HCT116 (cell line): Measurements from ENCODE around the gene PIK3R1. TPM values are rescaled to one million over a fixed set of nuclear protein-coding genes. Genes with fewer than 3 reads are reported as not detected.
A peak's percentile ranks its signal among the peaks of the same experiment; 100 is the strongest.

Source experiments
- ATAC-seq: fragments of 200-7000 bp; cut with Tn5 transposase; 2 replicates; pipeline ENCODE4 v1.9.1; 2020; ENCODE audit warnings: mild to moderate bottlenecking, moderate library complexity
- BruUV-seq: library from RNA; stranded (reverse); fragments of 400-500 nt; replicated peaks from 2 replicates; lab custom pipeline; 2021; lab: Mats Ljungman, UMichigan
- CTCF ChIA-PET: fragments of 300-600 bp; sonication (Branson Sonifier 250); formaldehyde crosslinking; loops from one replicate; lab custom pipeline; 2021; ENCODE audit warnings: antibody characterized with exemption; lab: Charles Lee
- POLR2A ChIA-PET: fragments of 300-600, 350-600 bp; sonication (Branson Sonifier 250); formaldehyde crosslinking; loops from one replicate; lab custom pipeline; 2021; ENCODE audit warnings: antibody characterized with exemption; lab: Charles Lee
- RAD21 ChIA-PET, 2 experiments: fragments of 300-600 bp; sonication (Branson Sonifier 250); formaldehyde crosslinking; loops; one replicate each; lab custom pipeline; 2023; ENCODE audit warnings: low total read pairs in 2 of 2; ENCODE audit not compliant: uncharacterized antibody in 2 of 2, unreplicated experiment in 2 of 2, low non-redundant PET in 1 of 2; lab: Charles Lee
- DNase-seq: peaks from one replicate; pipeline ENCODE4 v3.0.0-alpha.2; 2010; ENCODE audit warnings: low read depth, low spot score
- H2AFZ ChIP-seq: fragments of 200-600 bp; shearing (Covaris generic), sonication (generic); 2 replicates; pipeline ENCODE4 v1.6.1; 2017; ENCODE audit warnings: low read depth, mixed run types, mixed read lengths, antibody characterized with exemption, low read length; ENCODE audit not compliant: poor library complexity, severe bottlenecking
- H3K27ac ChIP-seq: 2 replicates; pipeline ENCODE4 v1.5.1; 2012; ENCODE audit warnings: low read depth, low read length
- H3K27me3 ChIP-seq: fragments of 200-600 bp; sonication (generic); 2 replicates; pipeline ENCODE4 v1.6.1; 2016; ENCODE audit warnings: mixed run types, low read length, mixed read lengths; ENCODE audit not compliant: insufficient read depth
- H3K36me3 ChIP-seq, 2 experiments: fragments of 200-500 bp in 1 of 2; fragments of 200-600 bp in 1 of 2; sonication (Bioruptor generic) in 1 of 2; sonication (generic) in 1 of 2; 2 replicates each; pipeline versions ENCODE4 v1.5.1 to v1.6.1; 2014 to 2016; ENCODE audit warnings: low read length in 2 of 2, inconsistent platforms in 1 of 2, mixed read lengths in 1 of 2, mixed run types in 1 of 2; ENCODE audit not compliant: insufficient read depth in 2 of 2, control insufficient read depth in 1 of 2
- H3K4me1 ChIP-seq, 2 experiments: fragments of 200-600 bp in 1 of 2; sonication (generic) in 1 of 2; 2 replicates each; pipeline versions ENCODE4 v1.5.1 to v1.6.1; 2012 to 2017; ENCODE audit warnings: low read length in 2 of 2, inconsistent platforms in 1 of 2, mild to moderate bottlenecking in 1 of 2, mixed read lengths in 1 of 2, mixed run types in 1 of 2, moderate library complexity in 1 of 2; ENCODE audit not compliant: insufficient read depth in 2 of 2, control insufficient read depth in 1 of 2
- H3K4me2 ChIP-seq: fragments of 200-600 bp; sonication (generic); 2 replicates; pipeline ENCODE4 v1.6.1; 2017; ENCODE audit warnings: mixed run types, low read length, mixed read lengths
- H3K4me3 ChIP-seq, 2 experiments: fragments of 200-600 bp in 1 of 2; sonication (generic) in 1 of 2; replicated peaks in 1 of 2; 2 replicates each; pipeline ENCODE4 v1.5.1; 2011 to 2016; ENCODE audit warnings: low read length in 2 of 2, control low read depth in 1 of 2, low read depth in 1 of 2, mild to moderate bottlenecking in 1 of 2, mixed read lengths in 1 of 2, mixed run types in 1 of 2
- H3K79me2 ChIP-seq: fragments of 200-600 bp; sonication (generic); 2 replicates; pipeline ENCODE4 v1.6.1; 2017; ENCODE audit warnings: mild to moderate bottlenecking, mixed run types, low read length, moderate library complexity, mixed read lengths; ENCODE audit not compliant: insufficient read depth
- H3K9ac ChIP-seq: fragments of 200-600 bp; sonication (generic); 2 replicates; pipeline ENCODE4 v1.6.1; 2016; ENCODE audit warnings: low read length, mixed read lengths
- H3K9me2 ChIP-seq: fragments of 200-600 bp; sonication (generic), shearing (Covaris generic); 2 replicates; pipeline ENCODE4 v1.6.1; 2017; ENCODE audit warnings: mixed run types, mild to moderate bottlenecking, moderate library complexity; ENCODE audit not compliant: insufficient read depth
- H3K9me3 ChIP-seq, 2 experiments: fragments of 200-500 bp in 1 of 2; fragments of 200-600 bp in 1 of 2; sonication (Bioruptor generic) in 1 of 2; sonication (generic) in 1 of 2; 2 replicates each; pipeline ENCODE4 v1.6.1; 2014 to 2017; ENCODE audit warnings: low read length in 2 of 2, mixed read lengths in 2 of 2, inconsistent platforms in 1 of 2, low read depth in 1 of 2, mild to moderate bottlenecking in 1 of 2, mixed run types in 1 of 2, moderate library complexity in 1 of 2; ENCODE audit not compliant: control insufficient read depth in 1 of 2, insufficient read depth in 1 of 2
- H4K20me1 ChIP-seq: fragments of 200-600 bp; sonication (generic), shearing (Covaris generic); 2 replicates; pipeline ENCODE4 v1.6.1; 2017; ENCODE audit warnings: mixed run types, mild to moderate bottlenecking, moderate library complexity; ENCODE audit not compliant: insufficient read depth
- CEBPB ChIP-seq: IDR thresholded peaks from 2 replicates; pipeline ENCODE4 v1.6.1; 2012; ENCODE audit warnings: low read depth
- ELF1 ChIP-seq: IDR thresholded peaks from 2 replicates; pipeline ENCODE4 v1.6.1; 2012; ENCODE audit warnings: low read depth, borderline replicate concordance
- EZH2 ChIP-seq: fragments of 200-600 bp; sonication (generic); IDR thresholded peaks from 2 replicates; pipeline ENCODE4 v1.6.1; 2017; ENCODE audit warnings: antibody characterized with exemption, mixed run types
- EZH2phosphoT487 ChIP-seq: fragments of 200-600 bp; IDR thresholded peaks from 2 replicates; pipeline ENCODE4 v1.6.1; 2018; ENCODE audit warnings: antibody characterized with exemption, borderline replicate concordance
- FOSL1 ChIP-seq: IDR thresholded peaks from 2 replicates; pipeline ENCODE4 v1.6.1; 2012; ENCODE audit warnings: low read depth
- RAD21 ChIP-seq: IDR thresholded peaks from 2 replicates; pipeline ENCODE4 v1.6.1; 2012; ENCODE audit warnings: low read depth, mild to moderate bottlenecking
- SP1 ChIP-seq: IDR thresholded peaks from 2 replicates; pipeline ENCODE4 v1.6.1; 2012; ENCODE audit warnings: low read depth
- TCF7L2 ChIP-seq: IDR thresholded peaks from 2 replicates; pipeline ENCODE4 v1.7.0; 2011; ENCODE audit warnings: borderline replicate concordance, inconsistent platforms; ENCODE audit not compliant: insufficient read depth, insufficient read length; ENCODE audit errors: extremely low read depth
- ZFX ChIP-seq: fragments of 450-650 bp; IDR thresholded peaks from 2 replicates; pipeline ENCODE4 v1.6.1; 2017
- ZNF274 ChIP-seq: fragments of 200-500 bp; sonication (Bioruptor generic); IDR thresholded peaks from 2 replicates; pipeline ENCODE4 v1.6.1; 2014; ENCODE audit warnings: mild to moderate bottlenecking, low read depth, low read length, inconsistent platforms
- intact Hi-C: fragments of 100-400 bp; cut with micrococcal nuclease; formaldehyde crosslinking; loops from 2 replicates; pipeline ENCODE4 v1.10.0; 2022
- total RNA-seq: library from RNA; stranded (reverse); gene quantifications from one replicate; pipeline ENCODE4 v1.2.1, GENCODE V29; 2021; ENCODE audit not compliant: unreplicated experiment
- TF ChIP-seq, protein P1 (sequence below): IDR thresholded peaks from 2 replicates; pipeline ENCODE4 v1.6.1; 2012; ENCODE audit warnings: low read depth
- TF ChIP-seq, protein P2 (sequence below), 3 experiments: fragments of 200-600 bp in 1 of 3; sonication (generic) in 1 of 3; IDR thresholded peaks in 2 of 3; conservative IDR thresholded peaks in 1 of 3; 2 replicates each; pipeline ENCODE4 v1.5.1; 2012 to 2017; ENCODE audit warnings: low read depth in 2 of 3, low read length in 2 of 3, antibody characterized with exemption in 1 of 3, borderline replicate concordance in 1 of 3, control low read depth in 1 of 3, mild to moderate bottlenecking in 1 of 3, mixed read lengths in 1 of 3, mixed run types in 1 of 3, moderate library complexity in 1 of 3; ENCODE audit not compliant: insufficient read depth in 1 of 3

The PIK3R1 gene
- total RNA-seq, 1 experiment from 2014 or later: 7.2 TPM

DNA sequence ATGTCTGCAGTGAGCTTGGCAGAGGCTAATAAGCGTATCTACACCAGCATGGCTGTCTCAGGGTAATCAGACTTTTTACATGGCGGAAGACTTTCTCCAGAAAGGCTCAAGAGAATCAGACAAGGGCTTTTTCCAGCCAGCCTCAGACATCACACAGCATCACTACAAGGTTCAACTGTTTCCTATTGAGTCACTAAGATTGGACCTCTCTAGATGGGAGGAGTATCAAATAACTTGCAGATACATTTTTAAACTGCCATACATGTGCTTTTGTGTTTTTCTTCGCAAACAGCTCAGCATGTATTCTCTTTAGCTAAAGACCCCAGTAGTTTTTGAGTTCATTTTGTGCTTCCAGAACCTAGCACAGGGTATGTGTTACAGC, 22.9 kb upstream of the PIK3R1 start:
- intact Hi-C loops: no loop called here
- Histone ChIP-seq H3K27ac (no peak overlapping the region), H2AFZ (peak overlapping the region; percentile 85), H3K4me1 (peaks cover 0 to 6% of the 10 kb centered on the region in 2 experiments; a peak in 2 of 4 replicates), H3K4me3 (no peak overlapping the region), H3K36me3 (no peaks in the 10 kb centered on the region), H4K20me1 (no peaks in the 10 kb centered on the region), H3K9ac (no peak overlapping the region), H3K79me2 (no peaks in the 10 kb centered on the region), H3K9me2 (no peaks in the 10 kb centered on the region), H3K4me2 (no peak overlapping the region; the same call in 1 of the 2 replicates), H3K9me3 (no peaks in the 10 kb centered on the region), H3K27me3 (no peaks in the 10 kb centered on the region)
- CTCF ChIA-PET: no interaction called here
- DNase-seq: no peak
- RAD21 ChIA-PET: no interaction called here
- no peak for ATAC-seq
- no peak for TF ChIP-seq ZFX
- no peak for TF ChIP-seq RAD21
- no peak for TF ChIP-seq TCF7L2
- no peak for TF ChIP-seq SP1
- TF ChIP-seq, protein P1, sequence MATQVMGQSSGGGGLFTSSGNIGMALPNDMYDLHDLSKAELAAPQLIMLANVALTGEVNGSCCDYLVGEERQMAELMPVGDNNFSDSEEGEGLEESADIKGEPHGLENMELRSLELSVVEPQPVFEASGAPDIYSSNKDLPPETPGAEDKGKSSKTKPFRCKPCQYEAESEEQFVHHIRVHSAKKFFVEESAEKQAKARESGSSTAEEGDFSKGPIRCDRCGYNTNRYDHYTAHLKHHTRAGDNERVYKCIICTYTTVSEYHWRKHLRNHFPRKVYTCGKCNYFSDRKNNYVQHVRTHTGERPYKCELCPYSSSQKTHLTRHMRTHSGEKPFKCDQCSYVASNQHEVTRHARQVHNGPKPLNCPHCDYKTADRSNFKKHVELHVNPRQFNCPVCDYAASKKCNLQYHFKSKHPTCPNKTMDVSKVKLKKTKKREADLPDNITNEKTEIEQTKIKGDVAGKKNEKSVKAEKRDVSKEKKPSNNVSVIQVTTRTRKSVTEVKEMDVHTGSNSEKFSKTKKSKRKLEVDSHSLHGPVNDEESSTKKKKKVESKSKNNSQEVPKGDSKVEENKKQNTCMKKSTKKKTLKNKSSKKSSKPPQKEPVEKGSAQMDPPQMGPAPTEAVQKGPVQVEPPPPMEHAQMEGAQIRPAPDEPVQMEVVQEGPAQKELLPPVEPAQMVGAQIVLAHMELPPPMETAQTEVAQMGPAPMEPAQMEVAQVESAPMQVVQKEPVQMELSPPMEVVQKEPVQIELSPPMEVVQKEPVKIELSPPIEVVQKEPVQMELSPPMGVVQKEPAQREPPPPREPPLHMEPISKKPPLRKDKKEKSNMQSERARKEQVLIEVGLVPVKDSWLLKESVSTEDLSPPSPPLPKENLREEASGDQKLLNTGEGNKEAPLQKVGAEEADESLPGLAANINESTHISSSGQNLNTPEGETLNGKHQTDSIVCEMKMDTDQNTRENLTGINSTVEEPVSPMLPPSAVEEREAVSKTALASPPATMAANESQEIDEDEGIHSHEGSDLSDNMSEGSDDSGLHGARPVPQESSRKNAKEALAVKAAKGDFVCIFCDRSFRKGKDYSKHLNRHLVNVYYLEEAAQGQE: no peak
- no peak for TF ChIP-seq CEBPB
- TF ChIP-seq, protein P2, sequence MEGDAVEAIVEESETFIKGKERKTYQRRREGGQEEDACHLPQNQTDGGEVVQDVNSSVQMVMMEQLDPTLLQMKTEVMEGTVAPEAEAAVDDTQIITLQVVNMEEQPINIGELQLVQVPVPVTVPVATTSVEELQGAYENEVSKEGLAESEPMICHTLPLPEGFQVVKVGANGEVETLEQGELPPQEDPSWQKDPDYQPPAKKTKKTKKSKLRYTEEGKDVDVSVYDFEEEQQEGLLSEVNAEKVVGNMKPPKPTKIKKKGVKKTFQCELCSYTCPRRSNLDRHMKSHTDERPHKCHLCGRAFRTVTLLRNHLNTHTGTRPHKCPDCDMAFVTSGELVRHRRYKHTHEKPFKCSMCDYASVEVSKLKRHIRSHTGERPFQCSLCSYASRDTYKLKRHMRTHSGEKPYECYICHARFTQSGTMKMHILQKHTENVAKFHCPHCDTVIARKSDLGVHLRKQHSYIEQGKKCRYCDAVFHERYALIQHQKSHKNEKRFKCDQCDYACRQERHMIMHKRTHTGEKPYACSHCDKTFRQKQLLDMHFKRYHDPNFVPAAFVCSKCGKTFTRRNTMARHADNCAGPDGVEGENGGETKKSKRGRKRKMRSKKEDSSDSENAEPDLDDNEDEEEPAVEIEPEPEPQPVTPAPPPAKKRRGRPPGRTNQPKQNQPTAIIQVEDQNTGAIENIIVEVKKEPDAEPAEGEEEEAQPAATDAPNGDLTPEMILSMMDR (IDR thresholded peaks at IDR 0.05 in 2 of 3, conservative IDR thresholded peaks at IDR 0.05 in 1 of 3; ENCODE audit: borderline replicate concordance in 1 of 3, insufficient read depth in 1 of 3, low read depth in 2 of 3, low read length in 2 of 3): no peak
- no peak for TF ChIP-seq EZH2phosphoT487
- no peak for TF ChIP-seq FOSL1
- TF ChIP-seq ELF1: no peak
- no peak for TF ChIP-seq EZH2
- no peak for TF ChIP-seq ZNF274
- POLR2A ChIA-PET: no interaction called here
- no TSS peak for BruUV-seq
